K562 (cell line): Measurements from ENCODE around the gene RAB40AL. TPM values are rescaled to one million over a fixed set of nuclear protein-coding genes. Genes with fewer than 3 reads are reported as not detected.

Source experiments
- ATAC-seq: fragments of 200-7000 bp; cut with Tn5 transposase; 3 replicates; pipeline ENCODE4 v1.9.1; 2020; ENCODE audit warnings: moderate library complexity
- BruUV-seq: library from RNA; stranded (reverse); fragments of 400-500 nt; replicated peaks from 2 replicates; lab custom pipeline; 2021; lab: Mats Ljungman, UMichigan
- CTCF ChIA-PET: fragments of 300-600 bp; formaldehyde crosslinking; extraction: SDS; loops from one replicate; lab custom pipeline; 2021; ENCODE audit warnings: low intra/inter-chr PET ratio; lab: Yijun Ruan, JAX
- POLR2A ChIA-PET: fragments of 300-600, 350-650 bp; sonication (Branson Sonifier 250); formaldehyde crosslinking; extraction: SDS; loops from one replicate; lab custom pipeline; 2021; ENCODE audit warnings: antibody characterized with exemption, inconsistent platforms; lab: Yijun Ruan, JAX
- DNase-seq, 4 experiments: peaks; one replicate each; pipeline versions ENCODE4 v3.0.0 to v3.0.0-alpha.2; 2011 to 2018; ENCODE audit warnings: low spot score in 3 of 4, mixed read lengths in 3 of 4; ENCODE audit errors: extremely low read depth in 1 of 4
- FAIRE-seq: peaks from 2 replicates; lab custom pipeline; 2011; peaks lifted over from hg19 to GRCh38; lab: Jason Lieb, UNC
- H2AFZ ChIP-seq: 2 replicates; pipeline ENCODE4 v1.6.0; 2011; ENCODE audit warnings: low read depth, low read length, control low read depth, inconsistent platforms
- H3K27ac ChIP-seq: fragments of 200-600 bp; 3 replicates; pipeline ENCODE4 v1.8.0; 2011; ENCODE audit warnings: low read depth, mild to moderate bottlenecking, control low read depth, inconsistent platforms, low read length, moderate library complexity, mixed read lengths; ENCODE audit errors: extremely low read depth
- H3K27me3 ChIP-seq, 2 experiments: fragments of 300-600 bp in 1 of 2; 2 replicates in 1 of 2; 3 replicates in 1 of 2; pipeline versions ENCODE4 v1.6.0 to v1.8.0; 2011; ENCODE audit warnings: inconsistent platforms in 2 of 2, low read length in 2 of 2, mild to moderate bottlenecking in 1 of 2, mixed read lengths in 1 of 2, moderate library complexity in 1 of 2; ENCODE audit not compliant: control insufficient read depth in 2 of 2, insufficient read depth in 2 of 2
- H3K36me3 ChIP-seq: fragments of 300-600 bp; 3 replicates; pipeline ENCODE4 v1.8.0; 2011; ENCODE audit warnings: mild to moderate bottlenecking, low read length, inconsistent platforms; ENCODE audit not compliant: control insufficient read depth, insufficient read depth
- H3K4me1 ChIP-seq, 2 experiments: fragments of 200-600 bp in 1 of 2; replicated peaks in 1 of 2; 2 replicates in 1 of 2; 3 replicates in 1 of 2; pipeline versions ENCODE4 v1.5.1 to v1.8.0; 2011; ENCODE audit warnings: inconsistent platforms in 2 of 2, low read length in 2 of 2, mild to moderate bottlenecking in 1 of 2, mixed read lengths in 1 of 2, moderate library complexity in 1 of 2; ENCODE audit not compliant: control insufficient read depth in 2 of 2, insufficient read depth in 2 of 2
- H3K4me2 ChIP-seq: 2 replicates; pipeline ENCODE4 v1.6.1; 2011; ENCODE audit warnings: low read length, control low read depth, inconsistent platforms, mixed read lengths; ENCODE audit not compliant: insufficient read depth
- H3K4me3 ChIP-seq: fragments of 200-600 bp; sonication (generic), shearing (Covaris generic); 2 replicates; pipeline ENCODE4 v1.5.1; 2016; ENCODE audit warnings: control low read depth, inconsistent platforms
- H3K79me2 ChIP-seq: fragments of 200-600 bp; 3 replicates; pipeline ENCODE4 v1.8.0; 2011; ENCODE audit warnings: low read length, inconsistent platforms; ENCODE audit not compliant: control insufficient read depth, insufficient read depth
- H3K9ac ChIP-seq, 2 experiments: 2 replicates each; pipeline versions ENCODE4 v1.6.0 to v1.6.1; 2011; ENCODE audit warnings: low read depth in 2 of 2, low read length in 2 of 2, control low read depth in 1 of 2, inconsistent platforms in 1 of 2, mild to moderate bottlenecking in 1 of 2, mixed read lengths in 1 of 2; ENCODE audit not compliant: insufficient read depth in 1 of 2
- H3K9me1 ChIP-seq: one replicate; pipeline ENCODE4 v1.6.0; 2011; ENCODE audit warnings: inconsistent platforms, mild to moderate bottlenecking, low read length, moderate library complexity; ENCODE audit not compliant: control insufficient read depth, insufficient read depth
- H3K9me3 ChIP-seq: replicated peaks from 2 replicates; pipeline ENCODE4 v1.5.1; 2011; ENCODE audit warnings: low read depth, low read length, inconsistent platforms; ENCODE audit not compliant: control insufficient read depth, insufficient read depth
- H4K20me1 ChIP-seq: replicated peaks from 2 replicates; pipeline ENCODE4 v1.6.1; 2011; ENCODE audit warnings: low read length, inconsistent platforms, mixed read lengths; ENCODE audit not compliant: control insufficient read depth, insufficient read depth
- CTCFL ChIP-seq: IDR thresholded peaks from 2 replicates; pipeline ENCODE4 v1.6.1; 2011; ENCODE audit warnings: borderline replicate concordance, low read depth, mild to moderate bottlenecking, moderate library complexity, low read length; ENCODE audit not compliant: insufficient read depth, poor library complexity, severe bottlenecking
- ETV5 ChIP-seq: sonication (generic); formaldehyde crosslinking; IDR thresholded peaks from 2 replicates; pipeline ENCODE4 v1.4.0; 2020; ENCODE audit warnings: low read depth, mild to moderate bottlenecking, missing genetic modification reagents
- JUND ChIP-seq, 2 experiments: IDR thresholded peaks; 2 replicates in 1 of 2; 3 replicates in 1 of 2; pipeline ENCODE4 v1.6.1; 2011; ENCODE audit warnings: borderline replicate concordance in 2 of 2, low read depth in 2 of 2, low read length in 2 of 2, improper control_type of control experiment in 1 of 2, missing biosample characterization in 1 of 2, missing genetic modification characterization in 1 of 2, missing genetic modification reagents in 1 of 2
- KDM2B ChIP-seq: fragments of 250-450 bp; sonication (Bioruptor Pico); IDR thresholded peaks from 2 replicates; pipeline ENCODE4 v1.8.0; 2021; ENCODE audit warnings: mild to moderate bottlenecking, moderate library complexity
- MTA2 ChIP-seq: fragments of 450-650 bp; IDR thresholded peaks from 2 replicates; pipeline ENCODE4 v1.6.1; 2016; ENCODE audit warnings: low read depth
- NCOA2 ChIP-seq, 2 experiments: fragments of 450-650 bp; IDR thresholded peaks; 2 replicates each; pipeline ENCODE4 v1.6.1; 2018; ENCODE audit warnings: mild to moderate bottlenecking in 2 of 2, moderate library complexity in 1 of 2; ENCODE audit not compliant: partially characterized antibody in 2 of 2
- ZBTB7A ChIP-seq: IDR thresholded peaks from 2 replicates; pipeline ENCODE4 v1.6.1; 2011; ENCODE audit warnings: low read depth, mild to moderate bottlenecking, low read length, moderate library complexity, borderline replicate concordance; ENCODE audit not compliant: control insufficient read depth
- ZMIZ1 ChIP-seq, 2 experiments: fragments of 150-350 bp in 1 of 2; IDR thresholded peaks; 2 replicates each; pipeline ENCODE4 v1.6.1; 2012 to 2016; ENCODE audit warnings: low read depth in 2 of 2, low read length in 2 of 2, mild to moderate bottlenecking in 1 of 2, moderate library complexity in 1 of 2
- in situ Hi-C: fragments of 300-500 bp; cut with MboI; formaldehyde crosslinking; loops from 4 replicates; pipeline ENCODE4 v1.15.0; 2018; ENCODE audit warnings: inconsistent platforms, mixed read lengths
- intact Hi-C: fragments of 100-400 bp; cut with micrococcal nuclease; formaldehyde crosslinking; loops from 2 replicates; pipeline ENCODE4 v1.14.2; 2022
- polyA plus RNA-seq, 8 experiments: library from polyadenylated mRNA; depleted of rRNA in 4 of 8; stranded (reverse) in 5 of 8; unstranded in 3 of 8; fragments of >200 nt; fragmentation: Nextera tagmentation in 2 of 8; fragmentation: Illumina TruSeq in 1 of 8; extraction: Ambion mirVana in 2 of 8; extraction: Trizol in 1 of 8; gene quantifications; 2 replicates each; pipeline versions ENCODE4 v1.2.1 to v1.2.3, GENCODE V29; 2011 to 2014; ENCODE audit warnings: inconsistent platforms in 1 of 8, missing spikeins in 1 of 8
- total RNA-seq, 7 experiments: library from RNA; depleted of rRNA in 6 of 7; stranded (reverse); fragments of >200 nt in 6 of 7; fragmentation: Illumina TruSeq in 2 of 7; extraction: Trizol in 2 of 7; gene quantifications; 2 replicates each; pipeline versions ENCODE4 v1.2.1 to v1.2.3, GENCODE V29; 2011 to 2021; ENCODE audit warnings: low replicate concordance in 1 of 7

The RAB40AL gene
- total and polyA plus RNA-seq, 9 of the 15 experiments (the other 6 are each of a cell fraction or from before 2014, with no cell fraction given) = 0.13 to 0.44 (median 0.42) TPM; not detected in 4

- intact Hi-C loops = no loop called here
- POLR2A ChIA-PET = interaction anchor here (1.2 kb wide), 1 partner anchor 16 kb away, joined by 3 read pairs; no protein-coding TSS in a partner anchor
- H2AFZ ChIP-seq = no peak overlapping the region
- H3K9me3 ChIP-seq = no peaks in the 10 kb centered on the region
- H3K4me2 ChIP-seq = no peak overlapping the region
- peaks cover 3% of the 10 kb centered on the region; the same call in 1 of the 3 replicates for H3K36me3 ChIP-seq
- DNase-seq (no peak), FAIRE-seq (no peak), ATAC-seq (no peak)
- H3K27ac ChIP-seq = no peak overlapping the region
- no peak overlapping the region for H3K4me3 ChIP-seq
- no peak overlapping the region for H3K9ac ChIP-seq
- no peaks in the 10 kb centered on the region for H3K79me2 ChIP-seq
- in situ Hi-C loops = no loop called here
- CTCF ChIA-PET = no interaction called here
- H3K4me1 ChIP-seq = no peaks in the 10 kb centered on the region; a peak in 1 of 5 replicates
- BruUV-seq = no TSS peak
- TF ChIP-seq JUND (IDR thresholded peaks at IDR 0.05; ENCODE audit: borderline replicate concordance, low read depth, low read length) = no peak
- no peak for TF ChIP-seq JUND (tag; IDR thresholded peaks at IDR 0.05; ENCODE audit: borderline replicate concordance, low read depth, low read length)
- TF ChIP-seq CTCFL = no peak
- TF ChIP-seq KDM2B (CRISPR knock-in tag) = no peak
- TF ChIP-seq MTA2 = no peak
- TF ChIP-seq ZBTB7A = no peak
- TF ChIP-seq ETV5 (CRISPR knock-in tag) = no peak
- no peak for TF ChIP-seq ZMIZ1 (IDR thresholded peaks at IDR 0.05; ENCODE audit: low read depth in 2 of 2, low read length in 2 of 2)
- TF ChIP-seq NCOA2 (IDR thresholded peaks at IDR 0.05; ENCODE audit: partially characterized antibody in 2 of 2) = no peak
- no peaks in the 10 kb centered on the region for H3K27me3 ChIP-seq
- H3K9me1 ChIP-seq = peaks cover 3% of the 10 kb centered on the region
- no peaks in the 10 kb centered on the region for H4K20me1 ChIP-seq
These were observed 34.7 kb upstream of the RAB40AL start for GRCh38 chrX:102902355-102902754.
